ENCODE results near the gene OGDH.

- no peak for TF ChIP-seq EZH2 (IDR thresholded peaks at IDR 0.05; ENCODE audit: insufficient read depth, poor library complexity, severe bottlenecking)
- TF ChIP-seq EZH2phosphoT487 (IDR thresholded peaks at IDR 0.05; ENCODE audit: insufficient read depth, low read depth) = no peak
These were observed 9.4 kb downstream of the OGDH start for GRCh38 chr7:44615793-44616192.
